SH-SY5Y (cell line): ENCODE measurements around the gene SYT17.

ENCODE experiments used
- GATA2 ChIP-seq: IDR thresholded peaks from 2 replicates; pipeline ENCODE4 v1.6.1; 2011; ENCODE audit warnings: mild to moderate bottlenecking, low read depth, low read length
- GATA3 ChIP-seq: IDR thresholded peaks from 2 replicates; pipeline ENCODE4 v1.6.1; 2011; ENCODE audit warnings: low read depth, mild to moderate bottlenecking, low read length, moderate library complexity

DNA sequence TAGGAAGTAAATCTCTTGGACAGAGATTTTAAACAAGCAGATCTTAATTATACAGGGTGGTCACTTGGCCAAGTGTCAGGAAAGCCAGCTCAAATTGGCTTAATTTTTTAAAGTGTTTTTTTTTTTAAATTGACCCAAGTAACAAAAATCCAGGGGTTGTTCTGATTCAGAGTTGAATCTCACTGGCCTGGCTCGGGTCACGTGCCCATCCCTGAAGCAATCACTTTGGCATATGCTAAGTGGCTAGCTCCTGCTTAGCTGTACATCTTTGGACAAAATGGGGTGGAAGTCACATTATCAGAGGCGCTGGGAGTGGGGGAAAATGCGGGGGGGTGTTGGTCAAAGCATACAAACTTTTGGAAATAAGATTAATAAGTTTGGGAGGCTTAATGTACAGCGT lies 141.1 kb downstream of the SYT17 start:
- TF ChIP-seq GATA2 = no peak
- no peak for TF ChIP-seq GATA3
